GM18507 (cell line): ENCODE measurements around the gene NEDD9.

ENCODE experiments used
- DNase-seq: peaks from one replicate; pipeline ENCODE4 v3.0.0; 2011; ENCODE audit warnings: low read depth; ENCODE audit not compliant: insufficient read length; ENCODE audit errors: extremely low spot score
- FAIRE-seq: peaks from 2 replicates; lab custom pipeline; 2011; peaks lifted over from hg19 to GRCh38; lab: Jason Lieb, UNC

The NEDD9 gene

GRCh38 chr6:11189865-11190624 lies 42.4 kb downstream of the NEDD9 start:
- FAIRE-seq (no peak), DNase-seq (no peak)

GRCh38 chr6:11188161-11188915 lies 44.1 kb downstream of the NEDD9 start:
- FAIRE-seq (no peak), DNase-seq (no peak)

- no peak for FAIRE-seq
Measured at GRCh38 chr6:11187301-11187700, 45.2 kb downstream of the NEDD9 start.

GRCh38 chr6:11185204-11185842 lies 47.1 kb downstream of the NEDD9 start:
- FAIRE-seq (no peak), DNase-seq (no peak)

More at GRCh38 chr6:11187301-11187700, 45.2 kb downstream of the NEDD9 start:
- no peak for DNase-seq

- no peak for DNase-seq
- FAIRE-seq: peak; percentile 12
Measured at GRCh38 chr6:11183761-11184362, 48.6 kb downstream of the NEDD9 start.

GRCh38 chr6:11181478-11182136 lies 50.9 kb downstream of the NEDD9 start:
- DNase-seq (no peak), FAIRE-seq (no peak)

- FAIRE-seq (no peak), DNase-seq (no peak)
Measured at GRCh38 chr6:11179419-11180202, 52.9 kb downstream of the NEDD9 start.

- FAIRE-seq: no peak
- DNase-seq: no peak
Measured at GRCh38 chr6:11179088-11179418, 53.4 kb downstream of the NEDD9 start.

GRCh38 chr6:11177271-11177670 lies 55.2 kb downstream of the NEDD9 start:
- FAIRE-seq: no peak
- no peak for DNase-seq

GRCh38 chr6:11174242-11174611 lies 58.2 kb downstream of the NEDD9 start:
- DNase-seq: no peak

GRCh38 chr6:11172501-11173327 lies 59.8 kb downstream of the NEDD9 start:
- DNase-seq: peak; percentile 28

More at GRCh38 chr6:11174242-11174611, 58.2 kb downstream of the NEDD9 start:
- no peak for FAIRE-seq

GRCh38 chr6:11171952-11172351 lies 60.5 kb downstream of the NEDD9 start:
- no peak for FAIRE-seq
- DNase-seq: no peak

More at GRCh38 chr6:11172501-11173327, 59.8 kb downstream of the NEDD9 start:
- peak; percentile 89 for FAIRE-seq

- DNase-seq: no peak
- FAIRE-seq: no peak
Measured at GRCh38 chr6:11168091-11168635, 64.3 kb downstream of the NEDD9 start.

- DNase-seq: no peak
- FAIRE-seq: no peak
Measured at GRCh38 chr6:11166948-11167347, 65.5 kb downstream of the NEDD9 start.

- no peak for DNase-seq
- FAIRE-seq: no peak
Measured at GRCh38 chr6:11164717-11165646, 67.5 kb downstream of the NEDD9 start.

GRCh38 chr6:11163932-11164331 lies 68.5 kb downstream of the NEDD9 start:
- DNase-seq (peak; percentile 8), FAIRE-seq (peak; percentile 29)

- FAIRE-seq: no peak
- DNase-seq: no peak
Measured at GRCh38 chr6:11162262-11162661, 70.2 kb downstream of the NEDD9 start.
